Lung (tissue), 12 donors: Measurements from ENCODE around the gene ZNF740. TPM values are rescaled to one million over a fixed set of nuclear protein-coding genes. Genes with fewer than 3 reads are reported as not detected.
A peak's percentile ranks its signal among the peaks of the same experiment; 100 is the strongest.

ENCODE experiments used
- ATAC-seq: fragments of 200-7000 bp; cut with Tn5 transposase; one replicate; pipeline ENCODE4 v1.9.1; 2020; ENCODE audit warnings: moderate number of reproducible peaks; ENCODE audit not compliant: insufficient read depth, low FRiP score
- DNase-seq, 3 donors: peaks; one replicate each; pipeline ENCODE4 v3.0.0-alpha.2; 2013 to 2017
- H3K27ac ChIP-seq, 2 donors: one replicate each; pipeline ENCODE4 v1.5.1; 2013; ENCODE audit warnings: mild to moderate bottlenecking in 2 of 2, moderate library complexity in 2 of 2, control low read depth in 1 of 2, inconsistent platforms in 1 of 2, low read depth in 1 of 2, low read length in 1 of 2
- H3K27me3 ChIP-seq, 3 donors: one replicate each; pipeline ENCODE4 v1.5.1; 2013; ENCODE audit warnings: low read length in 2 of 3; ENCODE audit not compliant: control insufficient read depth in 3 of 3, insufficient read depth in 3 of 3
- H3K36me3 ChIP-seq, 4 donors: one replicate each; pipeline ENCODE4 v1.5.1; 2013; ENCODE audit warnings: low read length in 4 of 4, mild to moderate bottlenecking in 1 of 4, moderate library complexity in 1 of 4; ENCODE audit not compliant: control insufficient read depth in 4 of 4, insufficient read depth in 4 of 4
- H3K4me1 ChIP-seq, 5 donors: one replicate each; pipeline ENCODE4 v1.5.1; 2013; ENCODE audit warnings: low read length in 5 of 5, mild to moderate bottlenecking in 2 of 5, moderate library complexity in 1 of 5; ENCODE audit not compliant: control insufficient read depth in 5 of 5, insufficient read depth in 5 of 5
- H3K4me3 ChIP-seq: one replicate; pipeline ENCODE4 v1.5.1; 2013; ENCODE audit warnings: mild to moderate bottlenecking, control low read depth, moderate library complexity
- H3K9ac ChIP-seq, 2 donors: one replicate each; pipeline ENCODE4 v1.5.1; 2013; ENCODE audit warnings: low read length in 2 of 2, control low read depth in 1 of 2; ENCODE audit not compliant: insufficient read depth in 1 of 2
- H3K9me3 ChIP-seq, 4 donors: one replicate each; pipeline ENCODE4 v1.5.1; 2013; ENCODE audit warnings: low read length in 3 of 4, mild to moderate bottlenecking in 1 of 4, moderate library complexity in 1 of 4; ENCODE audit not compliant: control insufficient read depth in 4 of 4, insufficient read depth in 3 of 4
- CTCF ChIP-seq: IDR thresholded peaks from 2 replicates; pipeline ENCODE4 v1.5.1; 2012; ENCODE audit warnings: mild to moderate bottlenecking; ENCODE audit errors: control extremely low read depth, extremely low read depth
- WGBS, 2 donors: extraction: QIAGEN DNeasy Blood & Tissue Kit; methylation state at CpG; one replicate each; pipeline ENCODE4 v1.1.7; 2013; 5-methylcytosine and 5-hydroxymethylcytosine counted together
- polyA plus RNA-seq, 2 donors: library from polyadenylated mRNA; stranded (reverse); fragments of 200-250 nt; gene quantifications; one replicate each; pipeline ENCODE4 v1.2.1, GENCODE V29; 2013
- total RNA-seq, 2 donors: library from RNA; depleted of rRNA in 1 of 2; stranded (reverse); fragments of >200 nt in 1 of 2; gene quantifications; one replicate each; pipeline ENCODE4 v1.2.1, GENCODE V29; 2014 to 2021
- donor health status: control.
- donor health status: control.
- donor health status: Bipolar disorder and iron deficiency.
- donor health status: healthy.
- donor health status: DM: yes; HTN: yes; CAD: no.

The ZNF740 gene
- total and polyA plus RNA-seq, 4 donors: 7.8 to 37.4 (median 18.3) TPM

- Histone ChIP-seq H3K4me1 (peaks cover under 1 to 58% (median 31%) of the 10 kb centered on the region in 5 donors), H3K36me3 (peaks cover 0 to 7% (median 3%) of the 10 kb centered on the region in 4 donors), H3K27ac (no peak overlapping the region), H3K9ac (no peak overlapping the region), H3K27me3 (no peaks in the 10 kb centered on the region), H3K9me3 (no peaks in the 10 kb centered on the region), H3K4me3 (no peak overlapping the region)
- no peak for TF ChIP-seq CTCF
- no peak for ATAC-seq
- no peak for DNase-seq
- WGBS, 2 donors: 97 to 98% methylated on average over 11 of the region's 11 CpGs
Observed at GRCh38 chr12:53227341-53227740, 46.8 kb downstream of the ZNF740 start.

- ATAC-seq (no peak), DNase-seq (no peak)
- no peak for TF ChIP-seq CTCF
- H3K27ac ChIP-seq: no peak overlapping the region
- no peaks in the 10 kb centered on the region for H3K9me3 ChIP-seq
- H3K4me1 ChIP-seq: peaks cover 4 to 58% (median 31%) of the 10 kb centered on the region in 5 donors
- no peaks in the 10 kb centered on the region for H3K27me3 ChIP-seq
- H3K9ac ChIP-seq: no peak overlapping the region
- 92 to 95% methylated on average over 1 of the region's 1 CpG for WGBS, 2 donors
- H3K36me3 ChIP-seq: peaks cover 0 to 7% (median 3%) of the 10 kb centered on the region in 4 donors
- no peak overlapping the region for H3K4me3 ChIP-seq
Observed at GRCh38 chr12:53227836-53228235, 47.3 kb downstream of the ZNF740 start.

GRCh38 chr12:53229454-53229853 is 48.9 kb downstream of the ZNF740 start:
- DNase-seq: no peak
- Histone ChIP-seq H3K27me3 (no peaks in the 10 kb centered on the region), H3K4me1 (peaks cover 4 to 57% (median 27%) of the 10 kb centered on the region in 5 donors), H3K9me3 (no peaks in the 10 kb centered on the region), H3K4me3 (no peak overlapping the region), H3K9ac (no peak overlapping the region), H3K36me3 (peaks cover 0 to 7% (median 3%) of the 10 kb centered on the region in 4 donors), H3K27ac (peak overlapping the region in 1 of 2 donors; percentile 7)
- ATAC-seq: no peak
- 88% methylated on average over 2 of the region's 2 CpGs for WGBS, 2 donors
- TF ChIP-seq CTCF: no peak
